GM12801 (cell line): ENCODE data around the gene PTPN13.

ENCODE experiments used
- CTCF ChIP-seq: IDR thresholded peaks from one replicate; pipeline ENCODE4 v1.5.1; 2011; ENCODE audit warnings: control low read depth; ENCODE audit not compliant: insufficient read length; ENCODE audit errors: extremely low read depth

The PTPN13 gene

GRCh38 chr4:86627462-86628135 is 33.5 kb downstream of the PTPN13 start:
- no peak for TF ChIP-seq CTCF

- no peak for TF ChIP-seq CTCF
Observed at GRCh38 chr4:86630629-86631028, 36.5 kb downstream of the PTPN13 start.

DNA sequence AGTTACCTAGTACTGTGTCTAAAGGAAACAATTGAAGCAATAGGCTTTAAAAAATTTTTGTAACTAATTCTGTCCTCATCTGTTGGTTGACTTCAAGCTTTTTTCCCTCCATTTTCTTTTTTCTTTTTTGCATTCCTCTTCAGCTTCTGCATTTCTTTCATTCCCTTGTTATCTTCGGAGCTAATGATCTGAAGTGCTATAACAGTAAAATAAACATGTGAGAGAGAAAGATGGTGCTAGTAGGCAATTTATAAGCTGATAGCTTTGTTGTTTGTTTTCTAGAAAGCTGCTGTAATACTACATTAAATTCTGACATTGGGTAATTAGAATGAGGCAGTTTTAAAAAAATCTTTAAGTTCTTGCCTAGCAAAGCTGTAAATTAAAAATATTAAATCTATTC is 37.1 kb downstream of the PTPN13 start:
- no peak for TF ChIP-seq CTCF

- TF ChIP-seq CTCF, result no peak
Observed at GRCh38 chr4:86633854-86634253, 39.7 kb downstream of the PTPN13 start.

DNA sequence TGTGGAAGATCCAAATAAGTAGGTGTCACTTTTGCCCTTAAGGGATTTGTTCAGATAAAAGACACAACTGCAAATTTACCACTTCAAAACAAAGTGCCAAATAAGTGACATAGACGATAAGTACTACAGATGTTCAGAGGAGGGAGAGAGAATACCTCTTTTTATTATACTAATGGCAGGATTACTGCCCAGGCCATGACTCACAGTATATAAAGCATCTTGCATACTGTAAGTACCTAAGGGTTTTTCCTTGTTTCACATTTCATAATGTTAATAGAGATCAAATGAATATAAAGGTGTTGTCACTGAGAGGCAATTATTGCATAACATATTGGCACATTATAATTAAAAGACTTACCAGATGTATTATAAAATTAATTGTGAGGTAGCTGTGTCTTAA is 46.4 kb downstream of the PTPN13 start:
- TF ChIP-seq CTCF, result no peak

GRCh38 chr4:86641516-86642090 is 47.5 kb downstream of the PTPN13 start:
- no peak for TF ChIP-seq CTCF

DNA sequence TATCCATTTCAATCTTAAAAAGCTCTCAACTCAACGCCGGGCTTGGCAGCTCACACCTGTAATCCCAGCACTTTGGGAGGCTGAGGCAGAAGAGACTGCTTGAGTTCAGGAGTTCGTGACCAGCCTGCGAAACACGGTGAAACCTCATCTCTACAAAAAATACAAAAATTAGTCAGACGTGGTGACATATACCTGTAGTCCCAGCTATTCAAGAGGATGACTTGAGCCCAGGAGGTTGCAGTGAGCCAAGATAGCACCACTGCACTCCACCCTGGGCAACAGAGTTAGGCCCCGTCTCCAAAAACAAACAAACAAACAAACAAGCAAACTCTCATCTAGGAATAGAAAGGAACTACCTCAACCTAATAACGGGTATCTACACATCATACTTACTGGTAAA is 50.8 kb downstream of the PTPN13 start:
- TF ChIP-seq CTCF, result no peak
